GM21825 (cell line): Measurements from ENCODE around the gene PPP2R5D.
A peak's percentile ranks its signal among the peaks of the same experiment; 100 is the strongest.
"Not testable (repeated sequence)": the region's sequence is repeated elsewhere in the genome, so short reads cannot be mapped to it uniquely, and the experiment has no call there.

Experiments
- ATAC-seq: cut with Tn5 transposase; IDR thresholded peaks from one replicate; pipeline ENCODE4 v1.9.1; 2021; ENCODE audit warnings: mild to moderate bottlenecking, moderate library complexity; ENCODE audit not compliant: unreplicated experiment

PPP2R5D gene

DNA sequence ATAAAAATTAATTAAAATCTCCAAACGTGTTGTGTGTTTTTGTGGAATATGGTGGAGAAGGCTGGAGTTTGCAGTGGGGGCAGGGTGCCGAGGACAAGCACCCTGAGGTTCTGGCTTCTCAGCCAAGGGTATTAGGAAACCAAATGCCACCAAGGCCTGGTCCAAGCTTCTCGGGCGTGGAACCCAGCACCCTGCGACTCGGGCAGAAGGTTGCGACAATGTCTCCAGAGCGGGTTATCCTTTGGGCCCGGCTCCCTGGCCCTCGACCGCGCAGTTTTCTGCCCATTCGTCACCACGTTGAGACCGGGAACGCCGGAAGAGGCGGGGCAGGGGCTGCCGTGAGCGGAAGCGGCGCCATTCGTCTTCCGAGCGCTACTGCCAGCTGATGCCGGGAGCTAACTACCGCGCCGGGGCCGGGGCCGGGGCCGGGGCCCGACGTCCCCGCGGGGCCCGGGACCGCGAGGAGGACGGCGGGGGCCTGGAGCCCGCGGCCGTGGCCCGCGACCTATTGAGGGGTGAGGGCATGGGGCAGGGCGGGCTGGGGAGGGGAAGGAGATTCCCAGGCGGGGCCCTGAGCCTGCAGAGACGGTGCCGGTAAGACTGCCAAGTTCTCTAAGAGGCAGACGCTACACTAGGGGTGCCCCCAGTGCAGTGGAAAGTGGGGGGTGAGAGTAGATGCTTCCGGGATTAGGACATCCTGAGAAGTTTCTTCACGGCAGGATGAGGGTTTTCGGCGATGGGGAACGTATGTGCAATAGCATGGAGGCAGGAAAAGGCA lies 37.1 kb downstream of the PPP2R5D start, which contains the start of gene RRP36:
TSS of gene RRP36 (plus strand) at position 354 of the 778 bp plus-strand sequence. CDS start at position 386, 32 bp downstream.
- peak; percentile 72 for ATAC-seq

DNA sequence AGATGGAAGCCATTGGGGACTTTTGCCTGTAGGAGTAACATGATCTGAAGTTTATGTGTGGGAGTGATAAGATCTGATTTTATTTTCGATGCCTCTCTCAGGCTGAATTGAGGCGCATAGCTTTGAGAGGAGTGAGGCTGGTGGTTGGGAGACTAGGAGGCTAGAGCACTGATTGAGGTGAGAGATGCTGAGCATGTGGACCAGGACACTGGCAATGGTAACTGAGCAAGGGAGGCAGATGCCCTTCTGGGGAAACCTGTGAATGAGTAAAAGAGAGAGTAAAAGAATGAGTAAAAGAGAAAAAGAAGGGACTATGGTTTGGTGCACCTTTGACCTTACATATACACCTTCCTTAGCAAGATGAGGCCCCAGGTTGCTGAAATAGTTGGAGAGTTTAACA lies 40.1 kb downstream of the PPP2R5D start:
- ATAC-seq, result no peak

DNA sequence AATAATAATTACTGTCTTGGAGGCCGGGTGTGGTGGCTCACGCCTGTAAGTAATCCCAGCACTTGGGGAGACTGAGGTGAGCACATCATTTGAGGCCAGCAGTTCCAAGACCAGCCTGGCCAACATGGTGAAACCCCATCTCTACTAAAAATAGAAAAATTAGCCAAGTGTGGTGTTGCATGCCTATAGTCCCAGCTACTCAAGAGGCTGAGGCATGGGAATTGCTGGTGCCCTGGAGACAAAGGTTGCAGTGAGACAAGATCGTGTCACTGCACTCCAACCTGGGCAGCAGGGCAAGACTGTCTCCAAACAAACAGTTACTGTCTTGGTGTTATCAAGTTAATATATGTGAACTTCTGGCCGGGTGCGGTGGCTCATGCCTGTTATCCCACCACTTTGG lies 42.0 kb downstream of the PPP2R5D start:
- no peak for ATAC-seq

GRCh38 chr6:43029120-43029519 lies 44.8 kb downstream of the PPP2R5D start:
- ATAC-seq, result no peak

- ATAC-seq, result no peak
Measured at GRCh38 chr6:43032326-43032725, 48.0 kb downstream of the PPP2R5D start.

GRCh38 chr6:43033496-43034189 lies 49.3 kb downstream of the PPP2R5D start:
- ATAC-seq, result no peak

DNA sequence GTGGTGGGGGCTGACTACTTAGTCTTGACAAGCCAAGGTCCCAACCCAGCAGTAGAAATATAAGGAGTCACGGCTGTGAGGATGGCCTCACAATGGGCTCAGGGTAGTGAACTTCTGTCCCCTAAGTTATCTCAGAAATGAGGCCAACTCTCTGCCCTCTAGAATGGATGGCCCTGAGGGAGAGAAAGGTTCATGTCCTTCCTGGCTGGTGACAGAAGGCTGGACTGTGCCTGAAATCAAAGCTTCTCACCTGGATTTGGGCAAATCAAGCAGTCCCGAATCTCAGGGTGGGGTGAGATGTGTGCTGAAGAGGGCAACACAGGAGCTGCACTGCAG lies 49.8 kb downstream of the PPP2R5D start:
- no peak for ATAC-seq

DNA sequence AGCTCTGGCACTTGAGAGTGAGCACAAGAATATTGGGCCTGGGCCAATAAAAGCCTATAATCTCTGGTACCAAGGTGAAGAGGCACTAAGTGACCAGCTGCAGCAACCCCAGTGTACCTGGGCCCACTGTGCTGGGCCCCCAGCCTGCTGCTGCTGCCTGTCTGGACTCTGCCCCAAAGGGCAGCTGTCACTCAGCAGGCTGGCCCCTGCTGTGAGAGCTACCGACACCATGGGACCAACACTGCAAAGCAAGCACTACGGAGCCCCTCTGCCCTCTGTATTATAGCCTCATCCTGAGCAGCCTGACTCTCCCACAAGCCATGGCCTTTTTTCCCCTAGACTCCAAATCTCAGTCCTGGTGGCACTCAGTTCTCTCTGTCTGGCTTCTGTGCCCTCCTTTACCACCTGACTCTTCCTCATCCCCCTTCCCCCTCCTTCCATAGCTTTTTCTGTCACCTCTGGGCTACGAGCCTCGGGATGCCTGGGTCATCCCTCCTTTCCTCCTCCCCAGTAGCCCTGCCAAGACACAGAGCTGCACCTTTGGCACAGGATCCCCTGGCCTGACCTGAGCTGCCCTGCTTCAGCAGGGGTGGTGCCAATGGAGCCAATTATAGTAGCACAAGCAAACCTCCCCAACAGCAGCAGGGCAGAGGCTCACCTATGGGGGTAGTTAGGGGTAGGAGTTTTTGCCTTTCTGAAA lies 51.3 kb downstream of the PPP2R5D start:
- no peak for ATAC-seq

GRCh38 chr6:43036712-43037111 lies 52.3 kb downstream of the PPP2R5D start:
- ATAC-seq, result no peak

- no peak for ATAC-seq
Measured at GRCh38 chr6:43037197-43037596, 52.8 kb downstream of the PPP2R5D start.

- no peak for ATAC-seq
Measured at GRCh38 chr6:43037706-43038105, 53.3 kb downstream of the PPP2R5D start.

- ATAC-seq, result no peak
Measured at GRCh38 chr6:43038727-43039126, 54.4 kb downstream of the PPP2R5D start.

DNA sequence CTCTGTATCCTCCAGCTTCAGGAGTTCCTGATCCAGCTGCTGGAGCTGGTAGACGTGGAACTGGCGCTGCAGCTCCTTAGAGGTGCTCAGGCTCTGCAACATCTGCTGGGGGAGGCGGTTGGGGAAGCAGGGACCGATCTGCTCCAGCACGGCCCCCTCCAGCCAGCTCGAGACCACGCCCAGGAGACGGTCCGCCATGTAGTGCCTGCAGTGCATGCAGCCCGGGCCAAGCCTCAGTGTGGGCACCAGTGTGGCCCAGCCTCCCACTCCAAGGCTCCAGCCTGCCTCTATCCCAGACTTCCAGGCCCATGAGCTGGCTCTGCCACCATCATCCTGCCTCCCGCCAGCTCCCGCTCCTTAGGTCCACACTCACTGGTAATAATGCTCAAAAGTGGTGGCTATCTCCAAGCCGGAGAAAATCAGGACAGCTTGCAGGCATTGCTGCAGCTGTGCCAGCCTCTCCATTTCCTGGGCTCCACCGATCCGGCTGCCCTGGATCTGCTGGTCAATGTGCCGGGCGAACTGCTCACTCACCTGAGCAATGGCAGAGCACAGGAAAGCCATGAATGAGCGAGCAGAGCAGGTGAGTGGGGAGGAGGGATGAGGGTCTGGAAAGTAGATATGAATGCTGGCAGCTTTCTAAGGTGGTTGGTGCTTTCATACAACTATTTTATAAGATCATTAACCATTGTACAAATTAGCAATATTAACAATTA lies 56.3 kb downstream of the PPP2R5D start:
- ATAC-seq, result no peak

DNA sequence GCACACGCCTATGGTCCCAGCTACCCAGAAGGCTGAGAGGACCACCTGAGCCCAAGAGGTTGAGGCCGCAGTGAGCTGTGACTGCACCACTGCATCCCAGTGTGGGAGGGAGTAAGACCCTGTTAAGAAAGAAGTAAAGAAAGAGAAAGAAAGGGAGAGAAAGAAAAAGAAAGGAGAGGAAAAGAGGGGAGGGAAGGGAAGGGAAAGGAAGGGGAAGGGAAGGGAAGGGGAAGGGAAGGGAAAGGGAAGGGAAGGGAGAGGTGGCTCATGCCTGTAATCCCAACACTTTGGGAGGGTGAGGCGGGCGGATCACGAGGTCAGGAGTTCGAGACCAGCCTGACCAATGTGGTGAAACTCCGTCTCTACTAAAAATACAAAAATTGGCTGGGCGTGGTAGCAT lies 57.1 kb downstream of the PPP2R5D start:
- ATAC-seq, result not testable (repeated sequence)

DNA sequence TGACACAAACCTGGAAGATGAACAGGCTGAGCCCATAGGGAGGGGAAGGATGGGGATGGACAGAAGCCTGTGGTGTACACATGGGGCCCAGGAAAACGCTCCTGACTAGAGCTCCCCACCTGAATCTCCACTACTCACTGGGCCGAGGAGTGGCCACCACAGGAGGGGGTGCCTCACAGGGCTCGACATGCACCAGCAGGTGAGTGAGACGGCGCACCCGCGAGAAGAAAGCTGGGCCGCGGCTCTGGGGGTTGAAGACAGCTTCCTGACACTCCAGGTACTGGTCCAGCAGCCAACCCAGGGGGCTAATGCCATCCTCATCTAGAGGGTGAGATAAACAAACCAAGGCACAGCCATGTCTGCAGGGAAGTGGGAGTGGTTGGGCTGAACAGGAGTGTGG lies 58.9 kb downstream of the PPP2R5D start:
- ATAC-seq, result no peak

GRCh38 chr6:43045371-43045930 lies 61.1 kb downstream of the PPP2R5D start:
- no peak for ATAC-seq

GRCh38 chr6:43047998-43048397 lies 63.6 kb downstream of the PPP2R5D start:
- ATAC-seq, result no peak

DNA sequence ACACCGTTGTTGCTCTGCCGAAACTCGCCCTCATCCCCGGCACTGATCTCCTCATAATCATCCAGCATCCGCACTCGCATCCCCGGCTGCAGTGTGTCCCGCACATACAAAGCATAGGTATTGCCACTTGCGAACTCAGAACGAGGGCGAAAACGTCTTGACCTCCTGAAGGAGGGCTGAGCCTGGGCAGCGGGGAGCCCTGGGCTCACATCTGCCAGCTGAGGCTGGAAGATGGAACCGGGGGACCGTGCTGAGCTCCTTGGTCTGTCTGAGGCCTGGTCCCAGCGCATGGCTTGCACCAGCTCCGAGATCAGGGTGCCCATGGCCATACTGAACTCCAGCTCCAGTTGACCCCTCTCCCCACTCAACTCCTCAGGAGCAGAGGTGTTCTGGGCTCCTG lies 66.6 kb downstream of the PPP2R5D start:
- no peak for ATAC-seq

DNA sequence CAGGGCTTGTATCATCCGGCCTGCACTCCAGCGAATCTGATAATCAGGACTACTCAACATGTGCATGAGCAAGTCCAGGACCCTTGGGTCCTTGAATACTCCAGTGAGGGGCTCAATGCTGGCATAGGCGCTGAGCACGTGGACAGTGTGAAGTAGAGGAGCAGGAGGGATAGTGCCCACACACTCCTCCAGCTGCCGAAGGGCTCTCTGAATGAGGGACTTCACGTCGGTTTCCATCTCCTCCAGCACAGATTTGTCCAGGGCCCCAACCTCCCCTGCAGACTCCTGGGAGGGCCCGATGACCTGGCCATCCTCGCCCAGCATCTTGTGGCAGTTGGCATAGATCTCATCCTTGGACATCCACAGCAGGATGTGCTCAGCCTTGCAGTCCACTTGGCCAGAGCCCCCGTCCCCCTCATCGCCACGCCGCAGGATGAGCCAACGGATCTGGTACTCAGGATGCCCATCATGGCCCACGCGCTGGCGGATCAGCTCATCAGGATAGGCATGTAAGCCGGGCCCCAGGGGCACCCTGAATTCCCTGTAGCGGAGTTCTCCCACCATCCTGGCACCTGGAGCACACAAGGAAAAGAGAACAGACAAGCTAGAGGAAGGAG lies 68.0 kb downstream of the PPP2R5D start:
- no peak for ATAC-seq

GRCh38 chr6:43052842-43053544 lies 68.6 kb downstream of the PPP2R5D start:
- ATAC-seq, result peak; percentile 8
